MM.1S (cell line): ENCODE data around the gene ATOH8.

ENCODE experiments used
- CTCF ChIP-seq: fragments of 300-600 bp; sonication (generic); IDR thresholded peaks from 2 replicates; pipeline ENCODE4 v1.5.1; 2016; ENCODE audit warnings: antibody characterized with exemption, low read length, mixed read lengths
- EZH2 ChIP-seq: fragments of 300-600 bp; sonication (generic); optimal IDR thresholded peaks from 2 replicates; pipeline ENCODE3; 2017; ENCODE audit warnings: low read depth, mild to moderate bottlenecking, antibody characterized with exemption, low read length, mixed read lengths

GRCh38 chr2:85774126-85774978 is 20.6 kb downstream of the ATOH8 start:
- TF ChIP-seq CTCF = no peak
- no peak for TF ChIP-seq EZH2
